ENCODE measurements around the gene SH3RF3. TPM values are rescaled to one million over a fixed set of nuclear protein-coding genes. Genes with fewer than 3 reads are reported as not detected.

SH3RF3 gene
- total RNA-seq, 1 donor from 2014 or later: 7.5 TPM

- no peak for DNase-seq (ENCODE audit: low spot score)
Observed at GRCh38 chr2:109468893-109469292, 339.9 kb downstream of the SH3RF3 start.

GRCh38 chr2:109471658-109472057 is 342.7 kb downstream of the SH3RF3 start:
- DNase-seq (ENCODE audit: low spot score): peak; percentile 80

- DNase-seq (ENCODE audit: low spot score): peak; percentile 69
Observed at GRCh38 chr2:109472331-109472959, 343.4 kb downstream of the SH3RF3 start.

GRCh38 chr2:109472974-109473373 is 344.0 kb downstream of the SH3RF3 start:
- no peak for DNase-seq (ENCODE audit: low spot score)

GRCh38 chr2:109473616-109474318 is 344.8 kb downstream of the SH3RF3 start:
- DNase-seq (ENCODE audit: low spot score): no peak

GRCh38 chr2:109474319-109474825 is 345.4 kb downstream of the SH3RF3 start:
- no peak for DNase-seq (ENCODE audit: low spot score)

GRCh38 chr2:109475531-109476210 is 346.7 kb downstream of the SH3RF3 start:
- DNase-seq (ENCODE audit: low spot score): no peak

- DNase-seq (ENCODE audit: low spot score): no peak
Observed at GRCh38 chr2:109476641-109477441, 347.8 kb downstream of the SH3RF3 start.

GRCh38 chr2:109478906-109479493 is 350.0 kb downstream of the SH3RF3 start:
- DNase-seq (ENCODE audit: low spot score): no peak

- no peak for DNase-seq (ENCODE audit: low spot score)
Observed at GRCh38 chr2:109479804-109480203, 350.8 kb downstream of the SH3RF3 start.

GRCh38 chr2:109480486-109481195 is 351.6 kb downstream of the SH3RF3 start:
- DNase-seq (ENCODE audit: low spot score): no peak

GRCh38 chr2:109481196-109481555 is 352.2 kb downstream of the SH3RF3 start:
- DNase-seq (ENCODE audit: low spot score): no peak

GRCh38 chr2:109481599-109481998 is 352.6 kb downstream of the SH3RF3 start:
- no peak for DNase-seq (ENCODE audit: low spot score)

- peak; percentile 70 for DNase-seq (ENCODE audit: low spot score)
Observed at GRCh38 chr2:109482361-109482861, 353.4 kb downstream of the SH3RF3 start.

GRCh38 chr2:109486711-109487535 is 357.9 kb downstream of the SH3RF3 start:
- DNase-seq (ENCODE audit: low spot score): no peak

GRCh38 chr2:109487536-109487869 is 358.5 kb downstream of the SH3RF3 start:
- no peak for DNase-seq (ENCODE audit: low spot score)

- DNase-seq (ENCODE audit: low spot score): no peak
Observed at GRCh38 chr2:109487871-109488655, 359.1 kb downstream of the SH3RF3 start.

GRCh38 chr2:109489296-109489695 is 360.3 kb downstream of the SH3RF3 start:
- DNase-seq (ENCODE audit: low spot score): no peak

Data from umbilical cord (tissue), 2 donors.